Tibial nerve (tissue), 4 donors: ENCODE measurements around the gene ROBO4. TPM values are rescaled to one million over a fixed set of nuclear protein-coding genes. Genes with fewer than 3 reads are reported as not detected.
A peak's percentile ranks its signal among the peaks of the same experiment; 100 is the strongest.

Source experiments
- DNase-seq, 2 donors: peaks; one replicate each; pipeline ENCODE4 v3.0.0-alpha.2; 2019; ENCODE audit warnings: low spot score in 2 of 2
- H3K27ac ChIP-seq, 4 donors: fragments of 200-600 bp; sonication (generic) in 3 of 4; one replicate each; pipeline ENCODE4 v1.5.1; 2017 to 2019; ENCODE audit warnings: mild to moderate bottlenecking in 1 of 4
- H3K27me3 ChIP-seq, 2 donors: fragments of 200-600 bp; sonication (generic) in 1 of 2; one replicate each; pipeline versions ENCODE4 v1.5.1 to v1.6.0; 2017 to 2019
- H3K36me3 ChIP-seq, 3 donors: fragments of 200-600 bp; sonication (generic); one replicate each; pipeline ENCODE4 v1.5.1; 2018 to 2019
- H3K4me1 ChIP-seq, 4 donors: fragments of 200-600 bp; sonication (generic) in 3 of 4; one replicate each; pipeline ENCODE4 v1.5.1; 2017 to 2019
- H3K4me3 ChIP-seq, 4 donors: fragments of 200-600 bp; sonication (generic) in 3 of 4; one replicate each; pipeline ENCODE4 v1.5.1; 2017 to 2019; ENCODE audit warnings: mild to moderate bottlenecking in 1 of 4, moderate library complexity in 1 of 4
- H3K9me3 ChIP-seq, 4 donors: fragments of 200-600 bp; sonication (generic) in 3 of 4; one replicate each; pipeline ENCODE4 v1.5.1; 2017 to 2019
- CTCF ChIP-seq, 5 experiments: fragments of 200-600 bp in 3 of 5; fragments of 450-650 bp in 2 of 5; sonication (generic) in 3 of 5; IDR thresholded peaks; one replicate each; pipeline ENCODE4 v1.5.1; 2016 to 2019; ENCODE audit warnings: antibody characterized with exemption in 5 of 5, mild to moderate bottlenecking in 3 of 5, moderate library complexity in 2 of 5
- EP300 ChIP-seq, 2 donors: sonication (generic); formaldehyde crosslinking; IDR thresholded peaks; one replicate each; pipeline ENCODE4 v1.6.1; 2017; ENCODE audit warnings: antibody characterized with exemption in 2 of 2, mild to moderate bottlenecking in 1 of 2
- POLR2A ChIP-seq, 2 donors: fragments of 450-650 bp; IDR thresholded peaks; one replicate each; pipeline ENCODE4 v1.6.1; 2017; ENCODE audit warnings: antibody characterized with exemption in 2 of 2, mild to moderate bottlenecking in 2 of 2, moderate library complexity in 2 of 2
- WGBS, 2 donors: methylation state at CpG; one replicate each; pipeline ENCODE4 v1.1.5; 2018; 5-methylcytosine and 5-hydroxymethylcytosine counted together
- total RNA-seq, 4 donors: library from RNA; depleted of rRNA; stranded (reverse); fragments of >200 nt; gene quantifications; one replicate each; pipeline ENCODE4 v1.1.0, GENCODE V29; 2016

Gene ROBO4
- total RNA-seq, 4 donors from 2014 or later = 12.1 to 38.8 (median 28.0) TPM

GRCh38 chr11:124863137-124863825 is 34.4 kb downstream of the ROBO4 start:
- no peak for TF ChIP-seq EP300 (IDR thresholded peaks at IDR 0.05)
- no peak for TF ChIP-seq CTCF (IDR thresholded peaks at IDR 0.05)
- no peak for TF ChIP-seq POLR2A (IDR thresholded peaks at IDR 0.05)
- Histone ChIP-seq H3K27me3 (peaks cover 2 to 100% of the 10 kb centered on the region in 2 donors), H3K4me1 (peaks cover 0 to 50% (median 30%) of the 10 kb centered on the region in 4 donors), H3K9me3 (no peaks in the 10 kb centered on the region), H3K27ac (no peak overlapping the region), H3K4me3 (peak overlapping the region in 2 of 4 donors; percentile 15 to 39), H3K36me3 (no peaks in the 10 kb centered on the region)
- 1 to 2% methylated on average over 27 to 31 of the region's 31 CpGs for WGBS, 2 donors
- peak in 1 of 2 donors; percentile 37 for DNase-seq

GRCh38 chr11:124861670-124862069 is 36.0 kb downstream of the ROBO4 start:
- no peak overlapping the region for H3K4me3 ChIP-seq
- no peak overlapping the region for H3K27ac ChIP-seq
- 35 to 42% methylated on average over 4 of the region's 4 CpGs for WGBS, 2 donors
- no peak for TF ChIP-seq CTCF (IDR thresholded peaks at IDR 0.05)
- H3K9me3 ChIP-seq = no peaks in the 10 kb centered on the region
- H3K4me1 ChIP-seq = peaks cover 0 to 37% (median 24%) of the 10 kb centered on the region in 4 donors
- peaks cover 2 to 97% of the 10 kb centered on the region in 2 donors for H3K27me3 ChIP-seq
- DNase-seq = no peak
- no peaks in the 10 kb centered on the region for H3K36me3 ChIP-seq

DNA sequence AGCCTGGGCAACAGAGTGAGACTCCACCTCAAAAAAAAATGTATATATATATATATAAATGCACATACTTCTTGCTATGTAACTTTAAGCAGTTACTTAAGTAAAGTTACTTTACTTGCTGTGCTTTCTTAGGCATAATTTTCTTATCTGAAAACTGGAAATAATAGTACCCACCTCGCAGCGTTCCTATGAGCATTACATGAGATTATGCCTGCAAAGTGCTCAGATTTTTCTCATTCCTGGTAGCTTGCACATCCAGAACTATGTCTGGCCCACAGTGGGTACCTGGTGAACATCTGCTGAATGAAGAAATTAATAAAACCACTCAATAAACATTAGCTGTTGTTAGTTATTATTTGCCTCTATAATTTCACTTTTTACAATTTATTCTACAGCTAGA is 38.5 kb downstream of the ROBO4 start:
- no peak for DNase-seq
- Histone ChIP-seq H3K27ac (no peak overlapping the region), H3K27me3 (peaks cover 2 to 87% of the 10 kb centered on the region in 2 donors), H3K4me1 (peaks cover 0 to 16% (median 7%) of the 10 kb centered on the region in 4 donors), H3K36me3 (no peaks in the 10 kb centered on the region), H3K9me3 (no peaks in the 10 kb centered on the region), H3K4me3 (no peak overlapping the region)
- no peak for TF ChIP-seq POLR2A (IDR thresholded peaks at IDR 0.05)
- no peak for TF ChIP-seq CTCF (IDR thresholded peaks at IDR 0.05)
- no peak for TF ChIP-seq EP300 (IDR thresholded peaks at IDR 0.05)
- 90 to 92% methylated on average over 2 of the region's 2 CpGs for WGBS, 2 donors

- no peak for DNase-seq
- peaks cover 0 to 5% (median 0%) of the 10 kb centered on the region in 4 donors for H3K9me3 ChIP-seq
- H3K27me3 ChIP-seq = peaks cover 8 to 99% of the 10 kb centered on the region in 2 donors
- 3 to 12% methylated on average over 11 of the region's 11 CpGs for WGBS, 2 donors
- no peak overlapping the region for H3K27ac ChIP-seq
- TF ChIP-seq CTCF (IDR thresholded peaks at IDR 0.05) (no peak), POLR2A (IDR thresholded peaks at IDR 0.05) (no peak), EP300 (IDR thresholded peaks at IDR 0.05) (no peak)
- no peaks in the 10 kb centered on the region for H3K36me3 ChIP-seq
- H3K4me1 ChIP-seq = peaks cover 0 to 18% (median 2%) of the 10 kb centered on the region in 4 donors
- H3K4me3 ChIP-seq = no peak overlapping the region
These were observed 51.5 kb downstream of the ROBO4 start for GRCh38 chr11:124846070-124846673.

DNA sequence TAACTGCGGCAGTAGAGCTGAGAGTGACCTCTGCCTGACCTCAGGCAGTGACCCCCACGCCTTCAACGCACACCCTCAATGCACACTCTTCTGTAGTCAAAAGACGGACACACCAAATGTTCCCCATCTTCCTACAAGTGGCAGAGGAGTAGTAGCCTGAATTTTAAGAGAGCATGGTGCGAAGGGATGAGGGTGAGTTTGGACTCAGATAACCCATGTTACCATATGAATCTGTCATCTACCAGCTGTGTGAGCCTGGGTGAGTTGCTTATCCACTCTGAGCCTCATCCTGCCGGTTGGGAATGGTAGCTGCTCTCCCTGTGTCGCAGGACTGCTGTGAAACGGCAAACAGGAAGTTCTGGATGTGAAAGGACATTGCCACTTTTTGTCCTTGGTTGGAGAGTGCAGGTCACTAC is 53.0 kb downstream of the ROBO4 start:
- WGBS, 2 donors = 8% methylated on average over 8 of the region's 8 CpGs
- peaks cover 0 to 5% (median 0%) of the 10 kb centered on the region in 4 donors for H3K9me3 ChIP-seq
- H3K27me3 ChIP-seq = peaks cover 8 to 99% of the 10 kb centered on the region in 2 donors
- TF ChIP-seq EP300 (IDR thresholded peaks at IDR 0.05) (no peak), CTCF (IDR thresholded peaks at IDR 0.05) (no peak), POLR2A (IDR thresholded peaks at IDR 0.05) (no peak)
- peaks cover 0 to 23% (median 5%) of the 10 kb centered on the region in 4 donors for H3K4me1 ChIP-seq
- no peak overlapping the region for H3K27ac ChIP-seq
- H3K4me3 ChIP-seq = no peak overlapping the region
- no peak for DNase-seq
- no peaks in the 10 kb centered on the region for H3K36me3 ChIP-seq
